Panc1 (cell line): Measurements from ENCODE around the gene ERLEC1. TPM values are rescaled to one million over a fixed set of nuclear protein-coding genes. Genes with fewer than 3 reads are reported as not detected.

Experiments
- ATAC-seq: fragments of 200-7000 bp; cut with Tn5 transposase; 2 replicates; pipeline ENCODE4 v1.9.1; 2020; ENCODE audit warnings: mild to moderate bottlenecking, moderate library complexity
- BruUV-seq: library from RNA; stranded (reverse); fragments of 400-500 nt; replicated peaks from 2 replicates; lab custom pipeline; 2021; lab: Mats Ljungman, UMichigan
- CTCF ChIA-PET: fragments of 300-600 bp; sonication (Branson Sonifier 250); formaldehyde crosslinking; loops from one replicate; lab custom pipeline; 2022; ENCODE audit warnings: antibody characterized with exemption; lab: Charles Lee
- POLR2A ChIA-PET: fragments of 300-600 bp; sonication (Branson Sonifier 250); formaldehyde crosslinking; loops from one replicate; lab custom pipeline; 2022; ENCODE audit warnings: antibody characterized with exemption; lab: Charles Lee
- DNase-seq: peaks from one replicate; pipeline ENCODE4 v3.0.0-alpha.2; 2010; ENCODE audit warnings: low read depth, low spot score
- H3K27ac ChIP-seq: 2 replicates; pipeline ENCODE4 v1.5.1; 2011; ENCODE audit warnings: mild to moderate bottlenecking, low read length, inconsistent platforms
- H3K27me3 ChIP-seq: fragments of 200-500 bp; sonication (Bioruptor generic); 2 replicates; pipeline ENCODE4 v1.6.0; 2014; ENCODE audit warnings: low read length, inconsistent platforms; ENCODE audit not compliant: control insufficient read depth, insufficient read depth
- H3K36me3 ChIP-seq: fragments of 200-500 bp; sonication (Bioruptor generic); 2 replicates; pipeline ENCODE4 v1.5.1; 2014; ENCODE audit warnings: inconsistent platforms, mild to moderate bottlenecking, low read length, moderate library complexity; ENCODE audit not compliant: control insufficient read depth, insufficient read depth
- H3K4me1 ChIP-seq: 2 replicates; pipeline ENCODE4 v1.5.1; 2011; ENCODE audit warnings: inconsistent platforms, mild to moderate bottlenecking, low read length, moderate library complexity; ENCODE audit not compliant: control insufficient read depth, insufficient read depth
- H3K4me3 ChIP-seq, 2 experiments: 2 replicates each; pipeline ENCODE4 v1.5.1; 2011 to 2012; ENCODE audit warnings: low read depth in 2 of 2, low read length in 2 of 2, mild to moderate bottlenecking in 2 of 2, inconsistent platforms in 1 of 2, moderate library complexity in 1 of 2
- H3K9me3 ChIP-seq: fragments of 200-500 bp; sonication (Bioruptor generic); 2 replicates; pipeline ENCODE4 v1.5.1; 2014; ENCODE audit warnings: low read depth, mild to moderate bottlenecking, inconsistent platforms, low read length, moderate library complexity; ENCODE audit not compliant: control insufficient read depth, insufficient read depth
- POLR2AphosphoS5 ChIP-seq: IDR thresholded peaks from 2 replicates; pipeline ENCODE4 v1.6.1; 2012; ENCODE audit warnings: mild to moderate bottlenecking, low read depth, low read length, moderate library complexity
- REST ChIP-seq, 2 experiments: IDR thresholded peaks; 2 replicates each; pipeline ENCODE4 v1.6.1; 2011 to 2012; ENCODE audit warnings: low read depth in 2 of 2, control low read depth in 1 of 2, low read length in 1 of 2, mild to moderate bottlenecking in 1 of 2, moderate library complexity in 1 of 2; ENCODE audit not compliant: insufficient read depth in 1 of 2
- SIN3A ChIP-seq: IDR thresholded peaks from 2 replicates; pipeline ENCODE4 v1.6.1; 2012; ENCODE audit warnings: low read depth, mild to moderate bottlenecking, low read length, moderate library complexity, borderline replicate concordance; ENCODE audit not compliant: insufficient read depth
- TCF7L2 ChIP-seq: IDR thresholded peaks from 2 replicates; pipeline ENCODE4 v1.6.1; 2011; ENCODE audit warnings: mild to moderate bottlenecking, low read depth, low read length, inconsistent platforms
- in situ Hi-C: cut with HindIII; loops from 2 replicates; pipeline ENCODE4 v1.10.0; 2016; ENCODE audit warnings: low sequenced_read_pairs, low pct_unique_long_range_greater_than_20kb
- intact Hi-C: fragments of 100-400 bp; cut with micrococcal nuclease; formaldehyde crosslinking; loops from one replicate; pipeline ENCODE4 v1.10.0; 2022; ENCODE audit not compliant: unreplicated experiment
- total RNA-seq: library from RNA; stranded (reverse); gene quantifications from one replicate; pipeline ENCODE4 v1.2.1, GENCODE V29; 2021; ENCODE audit not compliant: unreplicated experiment
- TF ChIP-seq, protein P1 (sequence below): fragments of 450-650 bp; IDR thresholded peaks from 2 replicates; pipeline ENCODE4 v1.5.1; 2017; ENCODE audit warnings: mild to moderate bottlenecking

The ERLEC1 gene
- total RNA-seq, 1 experiment from 2014 or later: 43.9 TPM

DNA sequence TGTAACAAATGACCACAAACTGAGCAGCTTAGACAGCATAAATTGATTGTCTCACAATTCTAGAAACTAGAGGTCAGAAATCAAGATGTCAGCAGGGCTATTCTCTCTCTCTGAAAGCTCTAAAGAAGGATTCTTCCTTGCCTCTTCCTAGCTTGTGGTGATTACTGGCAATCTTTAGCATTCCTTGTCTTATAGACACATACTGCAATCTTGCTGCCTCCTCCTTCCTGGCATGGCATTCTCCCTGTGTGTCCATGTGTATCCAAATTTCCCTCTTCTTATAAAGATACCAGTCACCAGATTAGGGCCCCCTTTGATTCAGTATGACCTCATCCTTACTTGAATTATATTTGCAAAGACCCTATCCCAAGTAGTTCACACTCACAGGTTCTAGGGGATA, 2.4 kb upstream of the ERLEC1 start:
- in situ Hi-C loops (no loop called here), intact Hi-C loops (no loop called here)
- ATAC-seq: no peak
- H3K4me3 ChIP-seq: no peak overlapping the region
- DNase-seq: no peak
- H3K27me3 ChIP-seq: no peaks in the 10 kb centered on the region
- H3K9me3 ChIP-seq: no peaks in the 10 kb centered on the region
- ChIA-PET CTCF (no interaction called here), POLR2A (no interaction called here)
- no peak for TF ChIP-seq TCF7L2
- no peak for TF ChIP-seq SIN3A
- no peak for TF ChIP-seq POLR2AphosphoS5
- TF ChIP-seq REST (IDR thresholded peaks at IDR 0.05; ENCODE audit: insufficient read depth in 1 of 2, low read depth in 2 of 2, low read length in 1 of 2): no peak
- TF ChIP-seq, protein P1, sequence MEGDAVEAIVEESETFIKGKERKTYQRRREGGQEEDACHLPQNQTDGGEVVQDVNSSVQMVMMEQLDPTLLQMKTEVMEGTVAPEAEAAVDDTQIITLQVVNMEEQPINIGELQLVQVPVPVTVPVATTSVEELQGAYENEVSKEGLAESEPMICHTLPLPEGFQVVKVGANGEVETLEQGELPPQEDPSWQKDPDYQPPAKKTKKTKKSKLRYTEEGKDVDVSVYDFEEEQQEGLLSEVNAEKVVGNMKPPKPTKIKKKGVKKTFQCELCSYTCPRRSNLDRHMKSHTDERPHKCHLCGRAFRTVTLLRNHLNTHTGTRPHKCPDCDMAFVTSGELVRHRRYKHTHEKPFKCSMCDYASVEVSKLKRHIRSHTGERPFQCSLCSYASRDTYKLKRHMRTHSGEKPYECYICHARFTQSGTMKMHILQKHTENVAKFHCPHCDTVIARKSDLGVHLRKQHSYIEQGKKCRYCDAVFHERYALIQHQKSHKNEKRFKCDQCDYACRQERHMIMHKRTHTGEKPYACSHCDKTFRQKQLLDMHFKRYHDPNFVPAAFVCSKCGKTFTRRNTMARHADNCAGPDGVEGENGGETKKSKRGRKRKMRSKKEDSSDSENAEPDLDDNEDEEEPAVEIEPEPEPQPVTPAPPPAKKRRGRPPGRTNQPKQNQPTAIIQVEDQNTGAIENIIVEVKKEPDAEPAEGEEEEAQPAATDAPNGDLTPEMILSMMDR: no peak
- H3K27ac ChIP-seq: no peak overlapping the region
- peaks cover 4% of the 10 kb centered on the region; the same call in 1 of the 2 replicates for H3K36me3 ChIP-seq
- no TSS peak for BruUV-seq
- H3K4me1 ChIP-seq: peaks cover 21% of the 10 kb centered on the region

DNA sequence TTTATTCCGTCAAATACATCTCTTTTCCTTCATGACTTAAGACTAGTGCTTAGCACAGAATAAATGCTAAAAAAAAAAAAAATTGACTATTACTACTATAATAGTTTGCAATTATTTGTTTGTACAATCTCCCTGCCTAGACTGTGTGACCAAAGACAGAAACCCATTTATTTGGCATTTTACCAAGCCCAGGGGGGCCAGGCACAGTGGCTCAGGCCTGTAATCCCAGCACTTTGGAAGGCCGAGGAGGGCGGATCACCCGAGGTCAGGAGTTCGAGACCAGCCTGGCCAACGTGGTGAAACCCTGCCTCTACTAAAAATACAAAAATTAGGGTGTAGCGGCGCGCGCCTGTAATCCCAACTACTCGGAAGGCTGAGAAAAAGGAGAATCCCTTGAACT, 1.5 kb upstream of the ERLEC1 start:
- intact Hi-C loops: no loop called here
- H3K4me3 ChIP-seq: peak overlapping the region; percentile 96 to 97
- H3K27ac ChIP-seq: no peak overlapping the region
- H3K27me3 ChIP-seq: no peaks in the 10 kb centered on the region
- in situ Hi-C loops: no loop called here
- peaks cover 4% of the 10 kb centered on the region; the same call in 1 of the 2 replicates for H3K36me3 ChIP-seq
- no TSS peak for BruUV-seq
- no peaks in the 10 kb centered on the region for H3K9me3 ChIP-seq
- H3K4me1 ChIP-seq: peaks cover 21% of the 10 kb centered on the region
- ATAC-seq (no peak), DNase-seq (no peak)
- POLR2A ChIA-PET: no interaction called here
- CTCF ChIA-PET: no interaction called here
- no peak for TF ChIP-seq REST (IDR thresholded peaks at IDR 0.05; ENCODE audit: insufficient read depth in 1 of 2, low read depth in 2 of 2, low read length in 1 of 2)
- TF ChIP-seq SIN3A: no peak
- TF ChIP-seq TCF7L2: no peak
- TF ChIP-seq POLR2AphosphoS5: no peak
- TF ChIP-seq, protein P1: no peak
